Left lung (tissue), 10 donors: ENCODE data around the gene VEPH1. TPM values are rescaled to one million over a fixed set of nuclear protein-coding genes. Genes with fewer than 3 reads are reported as not detected.
A peak's percentile ranks its signal among the peaks of the same experiment; 100 is the strongest.

ENCODE experiments used
- ATAC-seq: fragments of 200-7000 bp; cut with Tn5 transposase; one replicate; pipeline ENCODE4 v1.9.1; 2020; ENCODE audit warnings: moderate library complexity
- DNase-seq, 4 donors: peaks; one replicate each; pipeline ENCODE4 v3.0.0-alpha.2; 2013 to 2020
- H3K27ac ChIP-seq, 2 donors: fragments of 200-600 bp; sonication (generic) in 1 of 2; one replicate each; pipeline versions ENCODE4 v1.5.0 to v1.8.0; 2020 to 2021
- H3K27me3 ChIP-seq, 2 donors: fragments of 200-600 bp; sonication (generic) in 1 of 2; one replicate each; pipeline versions ENCODE4 v1.5.0 to v1.8.0; 2020 to 2021
- H3K36me3 ChIP-seq, 2 donors: fragments of 200-600 bp; sonication (generic) in 1 of 2; one replicate each; pipeline versions ENCODE4 v1.5.0 to v1.8.0; 2020 to 2021
- H3K4me1 ChIP-seq, 2 donors: fragments of 200-600 bp; one replicate each; pipeline ENCODE4 v1.8.0; 2021
- H3K4me3 ChIP-seq, 2 donors: fragments of 200-600 bp; sonication (generic) in 1 of 2; one replicate each; pipeline versions ENCODE4 v1.5.0 to v1.8.0; 2020 to 2021; ENCODE audit warnings: mild to moderate bottlenecking in 1 of 2
- H3K9me3 ChIP-seq, 2 donors: fragments of 200-600 bp; sonication (generic) in 1 of 2; one replicate each; pipeline versions ENCODE4 v1.5.0 to v1.8.0; 2020 to 2021
- CTCF ChIP-seq, 2 donors: fragments of 200-600 bp; sonication (generic) in 1 of 2; IDR thresholded peaks; one replicate each; pipeline versions ENCODE4 v1.5.0 to v1.8.0; 2021; ENCODE audit warnings: antibody characterized with exemption in 2 of 2
- intact Hi-C, 2 donors: fragments of 100-400 bp; cut with DNase I; formaldehyde crosslinking; loops; one replicate each; pipeline versions ENCODE4 v1.11.2 to v1.14.2; 2022
- polyA plus RNA-seq, 6 donors: library from polyadenylated mRNA; unstranded; fragments of 120-200 nt; gene quantifications; one replicate each; pipeline ENCODE4 v1.2.1, GENCODE V29; 2013; ENCODE audit not compliant: insufficient read length in 6 of 6
- total RNA-seq, 2 donors: library from RNA; stranded (reverse); fragmentation: NEBNext Ultra II Directional; extraction: Animal tissue kit (Norgen Biotek cat#: 25700); gene quantifications; one replicate each; pipeline ENCODE4 v1.2.1, GENCODE V29; 2021
- donor health status: DM: no; HTN: yes; CAD: no.
- donor health status: DM: no; HTN: no; CAD: no.

VEPH1 gene
- total and polyA plus RNA-seq, 8 donors = 30.4 to 143 (median 42.6) TPM

GRCh38 chr3:157313186-157313585, 190.0 kb downstream of the VEPH1 start:
- H3K36me3 ChIP-seq = no peaks in the 10 kb centered on the region
- H3K27ac ChIP-seq = no peak overlapping the region
- no peaks in the 10 kb centered on the region for H3K27me3 ChIP-seq
- ATAC-seq (no peak), DNase-seq (no peak)
- no peaks in the 10 kb centered on the region for H3K9me3 ChIP-seq
- intact Hi-C loops = no loop called here
- H3K4me1 ChIP-seq = no peaks in the 10 kb centered on the region
- TF ChIP-seq CTCF (IDR thresholded peaks at IDR 0.05) = no peak
- no peak overlapping the region for H3K4me3 ChIP-seq

DNA sequence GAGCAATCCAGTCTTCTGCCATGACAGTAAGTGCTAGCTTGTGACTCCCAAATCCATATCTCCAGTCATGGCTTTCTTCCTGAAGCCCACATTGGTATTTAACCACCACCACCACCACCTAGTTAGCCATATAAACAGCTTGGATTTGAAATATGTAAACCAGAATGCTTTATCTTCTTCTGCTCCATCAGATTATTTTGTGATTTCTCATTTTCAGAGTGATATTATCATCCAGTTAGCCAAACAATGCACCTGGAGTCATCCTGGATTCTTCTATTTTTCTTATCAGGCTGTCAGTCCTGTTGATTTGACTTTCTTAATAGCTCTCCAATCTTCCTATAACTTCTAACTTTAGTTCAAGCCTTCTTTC, 190.9 kb downstream of the VEPH1 start:
- Histone ChIP-seq H3K36me3 (no peaks in the 10 kb centered on the region), H3K4me1 (no peaks in the 10 kb centered on the region), H3K27me3 (no peaks in the 10 kb centered on the region), H3K27ac (no peak overlapping the region), H3K4me3 (no peak overlapping the region), H3K9me3 (no peaks in the 10 kb centered on the region)
- no peak for ATAC-seq
- TF ChIP-seq CTCF (IDR thresholded peaks at IDR 0.05) = no peak
- no peak for DNase-seq
- intact Hi-C loops = no loop called here

DNA sequence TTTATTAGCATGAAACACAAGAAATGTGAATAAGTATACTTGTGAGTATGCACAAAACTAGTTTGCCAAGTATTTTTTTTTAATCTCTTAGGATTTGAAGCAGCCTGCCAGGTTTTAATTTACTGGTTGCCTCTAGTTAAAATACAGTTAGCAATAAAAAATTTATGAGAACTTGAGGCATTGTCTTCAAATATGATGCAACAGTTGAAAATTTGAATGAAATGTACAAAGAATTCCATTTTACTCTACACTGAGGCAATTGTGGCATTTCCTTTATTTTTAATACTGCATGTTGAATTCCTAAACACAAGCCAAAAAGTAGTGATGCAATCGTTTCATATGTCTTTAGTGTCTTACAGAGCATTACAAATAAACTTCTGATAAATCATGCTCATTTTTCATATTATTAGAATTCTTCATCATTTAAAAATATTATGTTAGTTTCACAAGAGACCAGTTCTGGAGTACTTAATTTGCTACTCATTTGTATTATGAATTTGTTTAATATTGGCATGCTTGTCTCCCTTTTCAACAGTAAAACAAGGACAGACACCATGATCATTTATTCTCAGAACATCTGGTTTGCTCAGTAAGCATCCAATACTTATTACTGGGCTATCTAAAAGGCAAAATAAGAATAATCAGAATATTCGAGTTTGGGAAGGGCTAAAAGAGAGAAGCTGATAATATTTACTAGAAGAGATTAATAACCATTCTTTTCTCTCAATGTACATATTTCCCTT, 191.4 kb downstream of the VEPH1 start:
- no peak for ATAC-seq
- intact Hi-C loops = no loop called here
- no peak overlapping the region for H3K4me3 ChIP-seq
- H3K4me1 ChIP-seq = no peaks in the 10 kb centered on the region
- peak in 2 of 4 donors; percentile 40 to 60 for DNase-seq
- no peak overlapping the region for H3K27ac ChIP-seq
- H3K9me3 ChIP-seq = no peaks in the 10 kb centered on the region
- TF ChIP-seq CTCF (IDR thresholded peaks at IDR 0.05) = no peak
- no peaks in the 10 kb centered on the region for H3K27me3 ChIP-seq
- H3K36me3 ChIP-seq = no peaks in the 10 kb centered on the region

DNA sequence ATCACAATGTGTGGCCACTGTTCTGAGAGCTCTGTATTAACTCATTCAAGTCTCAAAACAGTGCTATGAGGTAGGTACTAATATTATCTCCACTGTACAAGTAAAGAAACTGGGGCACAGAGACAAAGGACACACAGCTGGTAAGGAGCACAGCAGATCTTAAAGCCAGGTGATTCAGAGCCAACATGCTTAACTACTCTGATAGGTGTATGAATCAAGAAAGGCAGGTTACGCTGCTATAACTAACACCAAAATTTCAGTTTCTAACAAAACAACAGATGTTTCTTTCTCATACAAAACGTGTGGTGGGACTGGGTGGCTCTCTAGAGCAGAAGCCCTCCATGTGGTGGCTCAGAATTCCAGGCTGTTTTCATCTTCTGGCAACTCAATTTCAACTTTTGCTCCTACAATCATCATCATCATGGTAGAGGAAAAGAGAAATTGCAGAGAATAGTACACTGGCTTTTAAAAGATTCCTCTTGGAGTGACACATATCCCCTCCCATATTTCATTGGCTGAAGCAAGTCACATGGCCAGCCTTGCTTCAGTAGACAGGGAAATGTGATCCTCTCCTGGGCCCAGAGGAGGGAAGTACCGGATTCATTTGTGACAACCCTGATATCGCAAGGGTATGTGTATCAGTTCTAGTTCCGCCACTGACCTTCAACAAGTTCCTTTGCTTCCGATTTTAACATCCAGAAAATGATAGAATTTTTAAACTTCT, 192.7 kb downstream of the VEPH1 start:
- intact Hi-C loops = no loop called here
- DNase-seq (no peak), ATAC-seq (no peak)
- Histone ChIP-seq H3K4me1 (no peaks in the 10 kb centered on the region), H3K36me3 (no peaks in the 10 kb centered on the region), H3K27me3 (no peaks in the 10 kb centered on the region), H3K4me3 (no peak overlapping the region), H3K9me3 (no peaks in the 10 kb centered on the region), H3K27ac (no peak overlapping the region)
- no peak for TF ChIP-seq CTCF (IDR thresholded peaks at IDR 0.05)

- intact Hi-C loops = no loop called here
- no peaks in the 10 kb centered on the region for H3K4me1 ChIP-seq
- no peak overlapping the region for H3K27ac ChIP-seq
- no peaks in the 10 kb centered on the region for H3K27me3 ChIP-seq
- no peaks in the 10 kb centered on the region for H3K9me3 ChIP-seq
- no peak for TF ChIP-seq CTCF (IDR thresholded peaks at IDR 0.05)
- no peaks in the 10 kb centered on the region for H3K36me3 ChIP-seq
- ATAC-seq (no peak), DNase-seq (no peak)
- no peak overlapping the region for H3K4me3 ChIP-seq
These were observed 196.7 kb downstream of the VEPH1 start for GRCh38 chr3:157306502-157306901.
